Measurements from ENCODE around the gene ZNF491.
"Not testable (repeated sequence)": the region's sequence is repeated elsewhere in the genome, so short reads cannot be mapped to it uniquely, and the experiment has no call there.

ZNF491 gene

DNA sequence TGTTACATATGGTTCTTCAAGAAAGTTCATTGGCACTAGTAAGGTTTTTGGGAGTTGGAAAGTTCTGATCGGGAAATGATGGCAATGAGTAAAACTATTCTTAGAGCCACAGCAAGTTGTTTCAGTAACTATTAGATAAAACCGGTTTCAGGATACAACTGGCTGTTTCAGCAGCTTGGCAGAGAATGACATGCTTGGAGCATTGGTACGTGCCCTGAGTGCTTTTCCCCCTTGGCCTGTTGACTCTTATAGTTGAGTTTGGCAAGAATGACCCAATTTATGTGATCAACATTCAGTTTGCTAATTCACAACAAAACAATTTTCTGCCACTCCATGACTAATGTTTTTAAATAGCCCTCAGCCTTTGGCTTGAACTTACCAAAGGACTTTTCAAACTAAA, 10.8 kb upstream of the ZNF491 start:
- intact Hi-C loops (cut with DNase I): no loop called here
- DNase-seq: no peak

DNA sequence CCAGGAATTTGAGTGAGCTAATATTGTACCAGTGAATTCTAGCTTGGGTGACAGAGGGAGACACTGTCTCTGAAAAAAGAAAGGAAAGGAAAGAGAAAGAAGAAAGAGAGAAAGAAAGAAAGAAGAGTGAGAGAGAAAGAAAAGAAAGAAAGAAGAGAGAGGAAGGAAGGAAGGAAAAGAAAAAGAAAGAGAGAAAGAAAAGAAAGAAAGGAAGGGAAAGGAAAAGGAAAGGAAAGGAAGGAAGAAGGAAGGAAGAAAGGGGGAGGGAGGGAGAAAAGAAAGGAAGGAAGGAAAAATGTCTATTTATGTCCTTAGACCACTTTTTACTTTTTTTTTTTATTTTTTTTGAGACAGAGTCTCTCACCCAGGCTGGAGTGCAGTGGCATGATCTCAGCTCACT, 5.4 kb upstream of the ZNF491 start:
- no peak for DNase-seq
- intact Hi-C loops (cut with DNase I): no loop called here

DNA sequence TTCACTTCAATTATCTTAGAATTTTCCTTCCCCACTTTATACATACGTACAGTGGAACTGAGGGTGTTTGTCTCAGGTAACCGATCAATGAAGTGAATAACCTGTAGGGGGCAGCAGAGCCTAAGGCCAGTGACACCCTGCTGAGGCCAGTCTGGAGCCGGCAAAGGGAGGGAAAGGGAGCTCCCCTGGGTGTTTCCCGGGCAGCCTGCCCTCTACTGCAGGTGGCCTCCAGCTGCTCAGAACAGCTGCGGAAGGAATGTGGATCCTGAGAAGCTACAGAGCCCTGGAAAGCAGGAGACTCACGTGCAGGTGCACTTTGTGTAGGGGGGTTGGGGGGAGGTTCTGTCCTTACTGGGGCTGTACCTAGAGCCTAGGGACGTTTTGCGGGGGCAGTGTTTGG, 832 bp upstream of the ZNF491 start:
- intact Hi-C loops (cut with DNase I): loop anchor here (5.0 kb wide), 2 partner anchors 190 to 345 kb away; partner anchors contain the start of gene ZNF20
- peak; percentile 66 to 95 (median 85) for DNase-seq

DNA sequence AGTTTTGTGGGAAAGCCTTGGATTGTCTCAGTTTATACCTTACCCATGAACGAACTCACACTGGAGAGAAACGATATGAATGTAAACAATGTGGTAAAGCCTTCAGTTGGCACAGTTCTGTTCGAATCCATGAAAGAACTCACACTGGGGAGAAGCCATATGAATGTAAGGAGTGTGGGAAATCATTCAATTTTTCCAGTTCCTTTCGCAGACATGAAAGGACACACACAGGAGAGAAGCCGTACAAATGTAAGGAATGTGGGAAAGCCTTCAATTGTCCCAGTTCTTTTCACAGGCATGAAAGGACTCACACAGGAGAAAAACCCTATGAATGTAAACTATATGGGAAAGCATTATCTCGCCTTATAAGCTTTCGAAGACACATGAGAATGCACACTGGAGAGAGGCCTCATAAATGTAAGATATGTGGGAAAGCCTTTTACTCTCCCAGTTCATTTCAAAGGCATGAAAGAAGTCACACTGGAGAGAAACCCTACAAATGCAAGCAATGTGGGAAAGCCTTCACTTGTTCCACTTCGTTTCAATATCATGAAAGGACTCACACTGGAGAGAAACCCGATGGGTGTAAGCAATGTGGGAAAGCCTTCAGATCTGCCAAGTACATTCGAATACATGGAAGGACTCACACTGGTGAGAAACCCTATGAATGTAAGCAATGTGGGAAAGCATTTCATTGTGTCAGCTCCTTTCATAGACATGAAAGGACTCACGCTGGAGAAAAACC, 8.2 kb downstream of the ZNF491 start:
- no peak for DNase-seq
- intact Hi-C loops (cut with DNase I): no loop called here

DNA sequence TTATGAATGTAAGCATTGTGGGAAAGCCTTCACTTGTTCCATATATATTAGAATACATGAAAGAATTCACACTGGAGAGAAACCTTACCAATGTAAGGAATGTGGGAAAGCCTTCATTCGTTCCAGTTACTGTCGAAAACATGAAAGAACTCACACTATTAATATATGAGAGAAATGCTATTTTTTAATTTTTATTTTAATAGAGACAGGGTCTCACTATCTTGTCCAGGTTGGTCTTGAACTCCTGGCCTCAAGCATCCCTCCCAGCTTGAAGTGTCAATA, 8.7 kb downstream of the ZNF491 start:
- no peak for DNase-seq
- intact Hi-C loops (cut with DNase I): no loop called here

DNA sequence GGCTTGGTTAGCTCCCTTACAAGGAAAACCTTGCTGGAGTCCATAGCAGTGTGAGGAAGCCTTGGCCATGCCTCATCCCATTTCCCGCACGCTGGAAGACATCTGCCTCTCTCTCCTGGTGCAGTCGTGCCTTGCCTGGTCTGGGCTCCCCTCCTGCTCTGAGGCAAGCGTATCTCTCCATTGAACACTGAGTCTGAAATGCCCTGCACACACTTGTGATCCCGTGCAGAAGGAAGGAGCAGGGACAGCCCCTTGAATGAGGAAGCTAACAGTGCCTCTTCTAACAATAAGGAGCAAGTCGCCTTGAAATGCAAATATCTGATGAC, 15.3 kb downstream of the ZNF491 start:
- DNase-seq: peak in 4 of 42 donors; percentile 3 to 9 (median 8)
- intact Hi-C loops (cut with DNase I): no loop called here

DNA sequence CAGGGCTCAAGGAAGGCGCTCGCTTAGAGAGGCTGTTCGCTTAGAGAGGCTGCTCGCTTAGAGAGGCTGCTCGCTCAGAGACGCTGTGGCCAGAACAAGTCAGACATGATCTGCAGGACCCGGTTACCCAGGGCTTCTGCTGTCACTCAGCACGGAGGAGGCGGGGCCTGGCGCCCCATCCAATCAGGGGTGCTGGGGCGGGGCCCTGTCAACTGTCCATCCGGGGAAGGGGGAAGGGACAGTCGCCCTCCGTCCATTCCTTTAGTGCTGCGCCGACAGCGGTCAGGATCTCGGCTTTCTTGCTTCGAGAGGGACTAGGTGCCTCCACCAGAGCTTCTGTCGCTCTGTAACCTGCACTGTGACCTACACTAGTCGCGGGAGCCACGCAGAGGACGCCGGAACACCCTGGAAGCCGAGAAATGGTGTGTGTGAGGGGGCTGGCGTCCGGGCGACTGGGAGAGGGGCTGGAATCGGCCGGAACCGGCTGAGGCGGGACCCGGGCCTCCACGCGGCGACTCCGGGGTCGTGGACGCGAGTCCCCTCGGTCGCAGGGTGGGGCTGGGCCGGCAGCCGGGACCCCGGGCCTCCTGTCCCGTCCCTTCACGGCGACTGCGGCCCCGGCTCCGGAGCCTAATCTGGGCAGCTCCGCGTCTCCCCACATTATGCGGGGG, 15.8 kb downstream of the ZNF491 start, which contains the start of gene ZNF440:
TSS of gene ZNF440 (plus strand) at position 245 of the 671 bp plus-strand sequence. CDS start at position 420, 175 bp downstream.
- DNase-seq: peak; percentile 96 to 99 (median 98)
- intact Hi-C loops (cut with DNase I): no loop called here

DNA sequence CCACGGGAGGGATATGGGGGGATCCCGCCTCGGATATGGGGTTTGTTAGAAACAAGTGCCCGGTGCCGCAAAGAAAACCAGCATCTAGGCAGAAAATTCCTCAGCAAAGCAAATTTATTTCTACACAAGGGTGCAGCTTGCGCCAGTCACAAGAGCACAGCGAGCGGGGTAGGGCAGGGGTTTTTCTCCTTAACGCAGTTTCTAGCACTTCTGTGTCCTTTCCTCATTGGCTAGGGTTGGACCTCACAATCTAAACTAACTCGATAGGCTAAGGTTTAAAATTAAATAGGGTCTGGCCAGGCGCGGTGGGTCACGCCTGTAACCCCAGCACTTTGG, 16.3 kb downstream of the ZNF491 start:
- DNase-seq: peak in 3 of 42 donors; percentile 8 to 23 (median 9)
- intact Hi-C loops (cut with DNase I): no loop called here

DNA sequence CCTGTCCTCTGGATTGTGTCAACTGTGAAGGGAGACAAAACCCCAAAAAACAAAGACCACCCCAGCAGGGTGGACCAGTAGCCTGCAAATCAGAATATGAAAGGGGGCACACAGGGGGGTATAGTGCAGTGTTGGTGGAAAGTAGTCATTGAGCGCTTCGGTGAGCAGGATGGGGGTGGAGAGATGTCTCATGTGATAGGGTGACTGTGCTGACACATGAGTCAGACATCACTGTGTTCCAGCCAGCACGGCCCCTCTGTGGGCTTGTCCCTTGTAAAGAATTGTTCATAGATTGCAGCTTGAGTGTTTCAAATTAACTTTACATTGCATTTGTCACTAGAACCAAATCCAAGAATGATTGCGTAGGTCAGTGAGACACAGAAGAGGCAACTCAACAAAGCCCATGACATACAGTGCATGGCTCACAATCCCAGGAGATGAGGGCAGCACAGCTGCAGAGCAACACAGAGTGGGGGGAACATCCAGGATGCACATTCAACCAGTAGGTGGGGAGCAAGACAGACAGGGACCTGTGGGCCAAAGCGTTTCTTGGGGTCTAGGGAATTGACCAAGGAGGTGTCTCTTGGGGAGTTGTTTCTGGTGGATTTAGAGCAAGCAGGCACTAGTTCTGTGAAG, 23.3 kb downstream of the ZNF491 start:
- DNase-seq: peak in 15 of 42 donors; percentile 22 to 71 (median 30)
- intact Hi-C loops (cut with DNase I): no loop called here

DNA sequence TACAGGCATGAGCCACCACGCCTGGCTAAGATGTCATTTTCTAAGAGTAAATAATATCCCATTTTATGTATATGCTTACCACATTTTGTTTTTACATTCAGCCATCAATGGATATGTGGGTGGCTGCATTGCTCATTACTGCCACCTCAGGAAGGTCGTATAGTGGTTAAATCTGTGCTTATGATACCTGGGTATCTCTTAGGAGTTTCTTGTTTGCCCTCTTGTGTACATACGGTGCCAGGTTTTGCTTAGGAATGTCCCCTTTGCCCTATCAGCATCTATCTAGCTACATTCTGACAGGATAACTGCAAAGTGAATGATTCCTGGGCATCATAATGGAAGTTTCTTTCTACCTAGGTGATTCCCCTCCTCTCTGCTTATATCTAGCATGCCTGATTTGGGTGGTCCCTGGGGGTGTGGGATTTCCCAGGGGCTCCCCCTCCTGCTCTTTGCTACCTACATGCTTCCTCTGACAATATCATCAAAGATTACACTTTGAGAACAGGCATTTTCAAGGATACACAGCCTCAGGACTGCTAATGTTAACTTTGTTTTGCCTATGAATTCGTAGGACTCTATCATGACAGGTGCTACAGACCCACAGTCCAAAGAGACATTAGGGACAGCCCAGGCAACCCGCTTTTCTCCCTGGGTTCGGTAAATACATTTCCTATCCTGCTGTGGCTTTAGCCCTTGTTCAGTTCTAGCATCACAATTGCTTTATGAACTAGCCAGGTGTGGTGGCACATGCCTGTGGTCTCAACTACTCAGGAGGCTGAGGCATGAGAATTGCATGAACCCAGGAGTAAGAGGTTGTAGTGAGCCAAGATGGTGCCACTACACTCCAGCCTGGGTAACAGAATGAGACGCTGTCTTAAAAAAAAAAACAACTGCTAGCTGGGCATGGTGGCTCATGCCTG, 30.9 kb downstream of the ZNF491 start:
- DNase-seq; intact Hi-C loops (cut with DNase I): not testable (repeated sequence)

DNA sequence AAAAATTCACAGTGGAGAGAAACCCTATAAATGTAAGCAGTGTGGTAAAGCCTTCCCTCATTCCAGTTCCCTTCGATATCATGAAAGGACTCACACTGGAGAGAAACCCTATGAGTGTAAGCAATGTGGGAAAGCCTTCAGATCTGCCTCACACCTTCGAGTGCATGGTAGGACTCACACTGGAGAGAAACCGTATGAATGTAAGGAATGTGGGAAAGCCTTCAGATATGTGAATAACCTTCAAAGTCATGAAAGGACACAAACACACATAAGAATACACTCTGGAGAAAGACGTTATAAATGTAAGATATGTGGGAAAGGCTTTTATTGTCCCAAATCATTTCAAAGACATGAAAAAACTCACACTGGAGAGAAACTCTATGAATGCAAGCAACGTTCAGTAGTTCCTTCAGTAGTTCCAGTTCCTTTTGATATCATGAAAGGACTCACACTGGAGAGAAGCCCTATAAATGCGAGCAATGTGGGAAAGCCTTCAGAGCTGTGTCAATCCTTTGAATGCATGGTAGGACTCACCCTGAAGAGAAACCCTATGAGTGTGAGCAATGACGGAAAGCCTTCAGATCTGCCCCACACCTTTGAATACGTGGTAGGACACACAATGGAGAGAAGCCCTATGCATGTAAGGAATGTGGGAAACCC, 34.1 kb downstream of the ZNF491 start:
- DNase-seq: no peak
- intact Hi-C loops (cut with DNase I): no loop called here

DNA sequence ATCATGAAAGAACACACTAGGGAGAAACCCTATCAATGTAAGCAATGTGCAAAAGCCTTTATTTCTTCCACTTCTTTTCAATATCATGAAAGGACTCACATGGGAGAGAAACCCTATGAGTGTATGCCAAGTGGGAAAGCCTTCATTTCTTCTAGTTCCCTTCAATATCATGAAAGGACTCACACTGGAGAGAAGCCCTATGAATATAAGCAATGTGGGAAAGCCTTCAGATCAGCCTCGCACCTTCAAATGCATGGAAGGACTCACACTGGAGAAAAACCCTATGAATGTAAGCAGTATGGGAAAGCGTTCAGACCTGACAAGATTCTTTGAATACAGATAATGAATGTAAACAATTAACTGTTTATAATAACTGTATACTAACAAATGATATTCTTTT, 35.2 kb downstream of the ZNF491 start:
- DNase-seq: no peak
- intact Hi-C loops (cut with DNase I): no loop called here

DNA sequence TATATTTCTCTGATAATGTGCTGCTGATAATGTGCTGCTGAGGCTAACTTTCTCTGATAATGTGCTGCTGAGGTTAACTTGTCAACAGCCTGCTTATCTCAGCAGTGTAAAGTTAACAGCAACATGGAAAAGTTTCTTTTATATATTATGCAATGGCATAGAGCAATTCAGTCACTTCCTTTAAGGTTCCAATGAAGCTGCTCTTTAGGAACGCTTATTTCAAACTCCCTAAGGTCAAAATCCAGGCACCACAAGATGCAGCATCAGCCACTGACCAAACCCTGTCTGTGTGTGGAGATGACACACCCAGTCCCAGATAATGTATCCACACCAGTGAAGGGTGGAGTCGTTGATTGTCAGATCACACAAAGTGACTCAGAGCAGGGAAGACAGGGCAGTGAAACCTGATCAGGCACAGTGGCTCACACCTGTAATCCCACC, 37.3 kb downstream of the ZNF491 start:
- DNase-seq; intact Hi-C loops (cut with DNase I): not testable (repeated sequence)

DNA sequence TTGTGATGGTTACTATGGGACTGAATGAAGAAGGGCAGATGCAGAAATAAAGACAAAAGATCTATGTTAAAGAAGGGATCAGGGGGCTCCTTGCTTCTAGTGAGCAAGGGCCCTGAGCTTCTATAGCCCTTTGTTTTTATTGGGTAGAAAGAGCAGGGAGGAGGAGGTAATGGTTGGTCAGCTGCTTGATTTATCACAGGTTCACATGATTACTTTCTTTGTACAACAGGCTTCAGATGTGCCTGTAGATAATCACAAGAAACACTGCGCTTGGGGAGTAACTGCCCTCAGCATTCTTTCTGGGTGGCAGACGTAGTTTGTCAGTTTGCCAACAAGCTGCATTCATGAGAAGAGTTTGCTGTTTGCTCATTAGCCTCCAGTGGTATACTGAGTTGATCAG, 45.4 kb downstream of the ZNF491 start:
- DNase-seq: peak in 1 of 42 donors; percentile 3
- intact Hi-C loops (cut with DNase I): no loop called here

DNA sequence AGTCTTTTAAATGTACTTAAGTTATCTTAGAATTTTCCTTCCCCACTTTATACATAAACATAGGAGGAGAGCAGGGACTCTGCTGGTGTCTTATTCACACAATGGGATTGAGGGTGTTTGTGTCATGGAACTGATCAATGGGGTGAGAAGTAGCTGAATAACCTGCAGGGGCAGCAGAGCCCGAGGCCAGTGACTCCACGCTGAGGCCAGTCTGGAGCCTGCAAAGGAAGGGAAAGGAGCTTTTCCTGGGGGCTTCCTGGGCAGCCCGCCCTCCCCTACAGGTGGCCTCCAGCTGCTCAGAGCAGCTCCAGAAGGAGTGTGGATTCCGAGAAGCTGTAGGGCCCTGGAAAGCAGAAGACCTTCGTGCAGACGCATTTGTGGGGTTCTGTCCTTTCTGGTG, 49.3 kb downstream of the ZNF491 start:
- intact Hi-C loops (cut with DNase I): not testable (repeated sequence)
- DNase-seq: peak in 1 of 42 donors; percentile 1

DNA sequence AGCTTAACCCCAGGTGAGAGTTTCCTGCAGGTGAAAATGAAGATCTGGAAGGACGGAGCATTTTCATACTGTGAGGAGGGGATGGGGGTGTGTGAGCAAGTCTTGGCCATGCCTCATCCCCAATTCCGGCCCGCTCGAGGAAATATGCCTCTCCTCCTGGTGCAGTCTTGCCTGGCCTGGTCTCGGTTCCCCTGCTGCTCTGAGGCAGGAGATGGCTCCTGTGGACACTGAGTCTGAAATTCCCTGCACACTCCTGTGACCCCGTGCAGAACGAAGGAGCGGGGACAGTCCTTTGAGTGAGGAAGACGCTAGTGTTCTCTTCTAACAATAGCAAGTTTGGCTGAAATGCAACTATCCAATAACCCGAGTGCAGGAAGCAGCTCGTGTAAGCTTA, 49.9 kb downstream of the ZNF491 start:
- peak in 3 of 42 donors; percentile 7 to 16 (median 12) for DNase-seq
- intact Hi-C loops (cut with DNase I): no loop called here

DNA sequence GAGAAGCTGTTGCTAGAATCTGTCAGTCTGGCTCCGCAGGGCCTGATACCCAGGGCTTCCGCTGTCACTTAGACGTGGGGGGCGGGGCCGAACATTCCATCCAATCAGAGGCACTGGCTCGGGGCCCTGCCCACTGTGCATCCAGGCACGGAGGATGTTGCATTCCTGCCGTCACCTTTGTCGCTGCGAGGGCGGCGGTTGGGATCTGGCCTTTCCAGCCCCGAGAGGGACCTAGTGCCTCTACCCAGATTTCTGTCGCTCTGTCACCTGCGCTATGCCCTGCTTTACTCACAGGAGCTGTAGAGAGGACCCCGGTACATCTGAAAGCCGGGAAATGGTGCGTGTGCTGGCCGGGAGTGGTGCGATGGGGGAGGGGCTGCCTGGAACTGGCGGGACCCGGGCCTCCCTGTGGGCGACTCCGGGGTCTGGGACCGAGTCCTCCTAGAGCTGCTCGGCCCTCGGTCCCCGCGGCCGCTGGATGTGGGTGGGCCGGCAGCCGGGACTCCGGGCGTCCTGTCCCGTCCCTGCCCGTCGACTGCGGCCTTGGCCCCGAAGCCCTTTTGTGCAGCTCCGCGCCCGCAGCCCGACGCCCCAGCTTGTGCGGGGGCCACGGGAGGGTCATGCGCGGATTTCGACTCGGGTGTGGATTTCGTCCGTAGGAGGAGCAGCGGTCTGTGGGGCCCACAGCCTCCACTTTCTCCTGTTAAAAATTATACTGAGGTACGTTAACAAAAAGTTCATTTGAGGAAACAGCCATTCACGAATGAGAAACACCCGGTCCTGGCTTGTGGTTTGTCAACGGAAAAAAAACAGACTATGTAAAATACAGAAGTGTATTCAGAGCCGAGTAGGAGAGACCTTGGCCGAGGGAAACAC, 50.5 kb downstream of the ZNF491 start, which contains the start of gene ZNF439:
TSS of gene ZNF439 (plus strand) at position 133 of the 876 bp plus-strand sequence. CDS start at position 275, 142 bp downstream.
- DNase-seq: peak; percentile 94 to 99 (median 97)
- intact Hi-C loops (cut with DNase I): no loop called here

DNA sequence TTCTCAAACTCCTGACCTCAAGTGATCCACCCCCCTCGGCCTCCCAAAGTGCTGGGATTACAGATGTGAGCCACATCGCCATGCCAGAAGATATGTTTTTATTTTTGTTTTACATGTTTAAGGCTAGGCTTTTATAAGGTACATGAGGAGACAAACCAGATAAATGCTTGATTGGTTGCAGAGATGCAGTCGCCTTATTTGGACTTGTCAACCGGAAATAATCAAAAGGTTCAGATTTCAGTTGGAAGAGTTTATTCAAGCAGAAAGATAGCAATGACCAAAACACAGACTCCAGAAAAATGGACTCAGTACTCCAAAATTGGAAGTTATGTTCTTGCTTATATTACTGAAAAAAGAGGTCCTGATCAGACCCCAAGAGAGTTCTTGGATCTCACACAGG, 52.0 kb downstream of the ZNF491 start:
- intact Hi-C loops (cut with DNase I); DNase-seq: not testable (repeated sequence)
